Putamen (tissue), 1 donor: ENCODE measurements around the gene KIRREL1.

ENCODE experiments used
- DNase-seq: peaks from one replicate; pipeline ENCODE4 v3.0.0-alpha.2; 2016; ENCODE audit warnings: low spot score

Gene KIRREL1

GRCh38 chr1:158007667-158008386, 14.4 kb downstream of the KIRREL1 start:
- no peak for DNase-seq

DNA sequence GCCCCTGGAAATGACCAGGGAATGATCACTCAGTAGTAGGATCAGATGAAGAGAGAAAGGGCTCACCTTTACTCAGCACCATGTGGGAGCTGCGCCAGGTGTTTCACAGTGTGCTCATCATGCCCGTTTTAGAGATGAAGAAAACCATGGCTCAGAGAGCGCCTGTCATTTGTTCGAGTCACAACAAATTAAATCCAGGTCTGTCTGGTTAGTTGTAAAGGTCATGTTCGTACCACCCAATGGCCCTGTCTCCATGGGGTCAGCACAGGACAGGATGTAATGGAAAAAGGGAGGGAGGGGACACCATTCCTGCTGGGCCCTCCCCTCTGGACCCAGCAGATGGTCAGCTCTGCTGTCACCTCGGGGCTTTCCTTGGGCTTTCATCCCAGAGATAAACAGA, 15.2 kb downstream of the KIRREL1 start:
- no peak for DNase-seq

GRCh38 chr1:158011714-158012113, 18.3 kb downstream of the KIRREL1 start:
- DNase-seq = no peak

GRCh38 chr1:158013840-158014730, 20.6 kb downstream of the KIRREL1 start:
- DNase-seq = peak; percentile 40

GRCh38 chr1:158014731-158015320, 21.4 kb downstream of the KIRREL1 start:
- no peak for DNase-seq

DNA sequence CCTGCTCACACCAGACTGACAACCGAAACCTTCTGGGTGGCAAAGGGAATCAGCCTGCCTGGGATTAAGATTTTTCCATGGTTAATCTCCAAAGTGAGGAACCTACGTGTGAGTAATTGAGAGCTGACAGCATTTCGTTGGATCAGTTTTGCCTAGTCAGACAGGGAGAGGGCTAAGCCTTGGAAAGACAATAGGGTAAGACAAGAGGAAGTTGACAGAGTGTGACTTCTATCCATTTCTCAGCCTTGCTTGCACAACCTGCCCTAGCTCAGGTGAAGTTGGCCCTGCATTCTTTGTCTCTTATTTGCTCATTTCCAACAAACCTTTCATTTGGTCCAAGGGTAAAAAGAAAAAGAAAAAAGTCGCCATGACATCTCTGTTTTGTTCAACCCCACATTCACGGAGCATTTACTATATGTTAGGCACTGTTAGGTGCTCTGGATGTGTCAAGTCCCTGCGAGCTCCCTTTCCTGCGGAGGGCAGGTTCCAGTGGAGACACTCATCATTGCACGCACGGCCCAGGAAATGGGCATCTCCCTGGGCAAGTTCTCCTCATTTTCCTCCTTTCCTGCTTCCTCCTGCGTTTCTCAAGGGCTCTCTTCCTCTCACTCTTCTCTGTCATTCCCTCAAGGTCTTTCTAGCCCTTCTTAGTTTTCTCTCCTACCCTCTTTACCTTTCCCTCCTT, 23.3 kb downstream of the KIRREL1 start:
- DNase-seq = no peak

- DNase-seq = no peak
Observed at GRCh38 chr1:158017800-158018595, 24.6 kb downstream of the KIRREL1 start.

GRCh38 chr1:158019171-158019868, 25.9 kb downstream of the KIRREL1 start:
- no peak for DNase-seq

- DNase-seq = no peak
Observed at GRCh38 chr1:158020259-158020885, 26.9 kb downstream of the KIRREL1 start.

DNA sequence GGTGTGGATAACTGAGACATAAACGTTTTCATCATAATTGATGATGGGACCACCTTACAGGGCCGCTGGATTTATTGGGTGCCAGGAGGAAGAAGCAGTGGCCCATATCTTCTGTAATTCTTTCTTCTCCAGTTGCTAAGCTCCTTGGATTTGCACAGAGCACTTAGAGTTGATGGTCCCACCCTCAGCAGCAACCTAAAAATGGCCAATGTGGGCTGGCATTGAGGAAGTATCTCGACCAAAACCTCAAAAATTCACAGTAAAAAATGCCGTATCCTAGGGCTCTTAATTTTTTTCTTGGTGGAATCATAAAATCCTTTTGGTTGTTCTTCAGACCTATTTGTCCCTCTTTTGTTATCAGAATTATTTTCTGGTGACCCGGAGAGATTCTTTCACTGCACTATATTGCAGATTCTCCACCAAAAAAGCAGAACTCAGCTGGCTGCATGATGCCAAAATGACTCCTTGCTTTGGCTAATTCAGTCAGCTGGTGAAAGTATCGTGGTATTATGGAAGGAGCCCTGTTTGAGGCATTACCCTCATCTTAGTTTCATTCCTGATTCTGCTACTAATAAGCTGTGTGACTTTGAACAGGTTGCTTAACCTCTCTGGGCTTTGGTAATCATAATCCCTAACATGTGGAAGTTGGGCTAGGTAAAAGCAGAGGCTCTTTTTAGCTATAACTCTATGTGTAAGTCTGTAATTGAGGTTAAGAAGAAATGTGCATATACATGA, 27.6 kb downstream of the KIRREL1 start:
- DNase-seq = no peak

DNA sequence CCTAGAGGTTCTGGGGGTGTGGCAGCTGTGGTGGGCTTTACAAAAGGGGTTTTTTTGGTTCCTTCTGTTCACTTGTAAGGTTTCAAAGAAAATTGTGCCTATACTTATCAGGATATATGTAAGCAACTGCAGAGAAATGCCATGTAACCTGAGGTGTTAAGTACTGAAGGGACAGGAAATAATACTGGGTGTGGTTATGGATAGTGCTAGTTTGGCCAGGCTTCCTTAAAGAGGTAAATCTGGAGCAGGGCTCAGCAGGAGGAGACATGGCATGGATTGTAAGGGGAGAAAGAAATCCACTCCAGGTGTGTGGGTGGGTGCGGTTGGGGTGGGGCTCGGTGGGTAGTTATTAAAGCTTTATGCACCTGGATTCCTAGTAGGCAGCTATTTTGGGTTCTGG, 28.3 kb downstream of the KIRREL1 start:
- no peak for DNase-seq

DNA sequence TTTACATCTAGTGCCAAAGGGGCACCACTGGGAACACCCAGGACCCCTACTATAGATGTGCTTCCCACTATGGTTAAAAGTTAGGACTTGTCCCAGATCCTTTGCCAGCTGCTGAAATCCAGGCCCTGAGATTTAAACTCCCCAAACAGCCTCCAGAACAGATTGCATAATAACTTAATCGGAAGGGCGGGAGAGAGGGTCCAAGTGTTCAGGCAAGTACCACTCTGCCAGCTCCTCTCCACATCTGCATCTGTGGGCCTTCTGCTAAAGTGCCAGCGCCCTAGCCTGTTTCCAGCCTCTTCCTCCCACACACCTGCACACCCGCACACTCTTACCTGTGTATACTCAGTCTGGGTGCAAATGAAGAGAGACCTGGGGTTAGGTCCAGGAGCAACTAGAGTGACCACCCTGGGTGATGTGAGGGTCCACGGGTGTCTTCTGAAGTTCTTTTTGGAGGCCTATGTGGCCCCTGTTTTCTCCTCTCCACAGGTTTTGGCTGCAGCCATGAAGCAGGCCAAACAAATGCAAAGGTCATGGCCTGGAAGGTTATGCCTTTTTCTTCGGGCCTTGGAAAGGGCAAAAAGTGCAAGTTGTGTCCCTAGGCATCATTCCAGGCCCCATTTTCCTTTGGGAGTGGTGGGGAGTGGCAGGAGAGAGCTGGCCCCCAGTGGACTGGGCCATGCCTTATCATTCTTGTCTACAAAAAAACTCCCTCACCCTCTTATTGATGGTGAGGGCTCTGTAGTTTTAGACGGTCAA, 29.3 kb downstream of the KIRREL1 start:
- DNase-seq = no peak

DNA sequence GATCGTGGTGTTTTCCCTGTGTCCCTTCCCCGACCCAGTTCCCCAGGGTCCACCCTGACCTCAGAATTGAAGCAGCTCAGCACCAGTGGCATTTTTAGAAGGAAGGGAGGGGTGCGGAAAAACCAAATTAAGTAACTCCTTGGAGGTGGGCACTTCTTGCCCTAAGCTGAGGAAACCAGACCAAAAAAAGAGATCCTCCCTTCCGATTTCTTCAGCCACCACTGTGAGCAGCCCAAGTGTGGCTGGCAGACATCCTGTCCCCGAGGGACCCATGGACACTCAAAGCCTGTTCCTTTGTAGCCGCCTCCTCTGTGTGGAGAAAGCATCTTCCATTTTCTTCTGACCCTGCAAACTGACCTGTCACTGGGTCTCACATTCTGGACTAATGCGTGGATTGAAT, 31.3 kb downstream of the KIRREL1 start:
- DNase-seq = no peak

DNA sequence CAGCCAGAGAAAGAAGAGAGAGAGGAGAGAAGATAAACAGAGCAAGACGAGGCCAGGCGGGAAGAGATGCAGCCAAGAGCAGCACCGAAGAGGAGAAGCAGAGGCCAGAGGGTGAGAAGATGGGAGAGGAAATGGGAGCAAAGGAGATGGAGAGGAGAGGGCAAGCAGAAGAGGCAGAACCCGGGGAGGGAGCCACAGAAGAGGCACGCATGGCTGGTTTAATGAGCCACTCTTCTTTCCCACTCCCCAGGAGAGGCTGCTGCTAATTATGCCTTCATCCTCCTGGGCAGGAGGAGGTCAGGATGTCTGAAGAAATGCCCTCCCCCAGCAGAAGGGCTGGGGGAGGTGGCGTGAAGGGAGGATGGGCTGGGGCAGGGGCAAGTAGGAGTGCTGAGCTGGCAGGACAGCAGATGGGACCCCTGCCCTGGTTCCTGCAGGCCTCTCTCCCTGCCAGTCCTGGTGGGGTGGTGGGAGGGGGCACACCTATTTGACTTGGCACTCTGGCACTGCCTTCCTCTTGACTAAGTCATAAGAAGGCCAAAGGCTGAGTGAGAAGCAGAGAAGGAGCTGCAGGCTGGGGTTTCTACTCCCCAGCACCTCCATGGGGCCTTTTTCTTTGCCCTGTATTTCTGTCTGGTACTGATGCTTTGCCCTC, 32.3 kb downstream of the KIRREL1 start:
- no peak for DNase-seq

GRCh38 chr1:158026651-158027050, 33.2 kb downstream of the KIRREL1 start:
- DNase-seq = no peak

DNA sequence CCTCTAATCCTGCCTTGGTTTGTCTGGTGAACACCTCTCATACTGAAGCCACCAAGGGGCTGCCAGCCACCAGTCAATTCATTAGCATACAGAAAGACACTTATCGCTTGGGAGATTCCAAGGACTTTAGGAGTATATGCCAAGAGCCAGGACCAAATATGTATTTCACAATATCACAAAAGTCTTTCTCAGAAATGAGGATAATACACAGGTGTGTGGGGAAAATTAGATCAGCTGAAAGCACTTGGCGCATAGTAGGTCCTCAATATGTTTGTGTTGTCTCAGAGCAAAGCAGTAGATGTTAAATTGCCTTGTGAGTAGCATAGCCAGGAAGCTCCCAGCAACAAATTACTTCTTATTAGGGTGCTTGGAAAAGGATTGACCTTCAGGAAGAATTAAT, 34.1 kb downstream of the KIRREL1 start:
- DNase-seq = no peak

- no peak for DNase-seq
Observed at GRCh38 chr1:158028969-158029368, 35.5 kb downstream of the KIRREL1 start.

DNA sequence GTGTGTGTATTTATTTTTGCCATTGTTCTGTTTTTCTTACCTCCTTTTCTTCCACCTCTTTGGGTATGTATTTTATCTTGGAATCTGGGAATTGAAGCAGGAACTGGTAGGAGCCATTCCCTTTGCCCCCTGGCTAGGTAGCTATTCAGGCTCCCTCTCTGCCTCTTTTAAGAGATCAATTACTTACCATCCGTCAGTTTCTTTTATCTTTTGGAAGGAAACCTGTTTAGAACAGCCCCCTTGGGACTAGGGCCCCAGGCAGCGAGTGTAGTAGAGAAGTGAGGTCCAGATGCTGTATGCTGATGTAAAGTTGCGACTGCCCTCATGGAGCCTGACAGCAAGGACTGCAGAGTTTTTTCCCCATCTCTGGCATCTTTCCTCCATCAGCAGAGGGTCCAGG, 41.6 kb downstream of the KIRREL1 start:
- DNase-seq = no peak
